HG03103 (cell line): ENCODE data around the gene SCP2.
"Not testable (repeated sequence)": the region's sequence is repeated elsewhere in the genome, so short reads cannot be mapped to it uniquely, and the experiment has no call there.

Experiments
- ATAC-seq: cut with Tn5 transposase; IDR thresholded peaks from one replicate; pipeline ENCODE4 v1.9.1; 2021; ENCODE audit warnings: low read depth; ENCODE audit not compliant: unreplicated experiment

Gene SCP2

DNA sequence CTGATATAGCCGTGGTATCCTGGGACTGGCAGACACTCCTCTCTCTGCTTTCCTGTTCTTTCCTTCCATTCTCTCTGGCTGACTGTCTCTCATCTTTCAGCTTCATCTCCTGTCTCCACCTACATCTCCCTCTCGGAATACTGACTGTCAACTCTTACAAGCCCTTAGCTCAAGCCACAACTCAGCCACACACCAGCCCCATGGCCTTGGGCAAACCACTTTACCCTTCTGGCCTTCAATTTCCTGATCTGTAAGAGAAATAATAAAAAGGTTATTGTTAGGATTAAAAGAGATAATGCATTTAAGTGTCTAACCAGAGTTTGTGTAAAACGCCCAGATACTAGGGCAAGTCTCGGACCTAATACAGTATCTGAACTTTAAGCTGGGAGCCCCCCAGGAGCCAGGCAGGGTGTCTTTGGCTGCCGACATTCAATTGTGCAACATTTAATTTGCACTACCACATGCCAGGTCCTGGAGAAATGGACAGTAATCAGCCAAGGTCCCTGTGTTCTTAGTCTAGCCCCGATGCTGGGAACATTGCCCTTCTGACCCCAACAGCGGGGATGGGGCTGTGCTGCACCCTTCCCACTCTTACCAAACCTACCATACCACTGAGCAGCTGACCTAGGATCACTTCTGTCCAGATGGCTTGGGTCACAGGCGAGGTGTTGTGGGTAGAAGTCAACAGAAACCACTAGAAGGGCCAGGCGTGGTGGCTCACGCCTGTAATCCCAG lies 10.7 kb upstream of the SCP2 start:
- ATAC-seq: no peak

DNA sequence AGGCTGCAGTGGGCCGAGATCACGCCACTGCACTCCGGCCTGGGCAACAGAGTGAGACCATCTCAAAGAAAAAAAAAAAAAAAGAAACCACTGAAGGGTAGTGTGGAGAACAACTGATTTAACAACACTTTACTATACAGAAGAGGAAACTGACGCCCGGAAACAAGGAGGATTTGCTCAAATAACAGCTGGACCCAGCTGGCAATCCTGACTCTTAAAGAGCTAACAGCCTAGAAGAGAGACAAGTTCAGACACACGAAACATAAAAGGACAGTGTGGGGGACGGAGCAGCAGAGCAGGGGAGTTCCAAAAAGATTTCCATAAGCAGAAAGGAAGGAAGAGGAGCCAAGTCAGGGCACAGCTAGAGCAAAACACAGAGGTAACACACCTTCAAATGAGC lies 9.9 kb upstream of the SCP2 start:
- ATAC-seq: no peak

DNA sequence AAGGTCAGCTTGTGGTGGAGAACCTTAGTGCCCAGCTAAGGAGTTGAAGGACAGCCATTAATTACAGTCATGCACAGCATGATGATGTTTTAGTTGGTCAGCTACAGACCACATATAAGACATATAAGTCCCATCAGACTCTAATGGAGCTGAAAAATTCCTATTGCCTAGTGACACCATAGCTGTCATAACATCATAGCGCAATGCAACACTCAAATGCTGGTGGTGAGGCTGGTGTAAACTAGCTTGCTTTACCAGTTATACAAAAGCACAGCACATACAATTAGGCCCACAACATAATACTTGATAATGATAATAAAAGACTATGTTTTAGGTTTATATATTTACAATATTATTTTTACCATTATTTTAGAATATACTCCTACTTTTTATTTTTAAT lies 9.5 kb upstream of the SCP2 start:
- no peak for ATAC-seq

DNA sequence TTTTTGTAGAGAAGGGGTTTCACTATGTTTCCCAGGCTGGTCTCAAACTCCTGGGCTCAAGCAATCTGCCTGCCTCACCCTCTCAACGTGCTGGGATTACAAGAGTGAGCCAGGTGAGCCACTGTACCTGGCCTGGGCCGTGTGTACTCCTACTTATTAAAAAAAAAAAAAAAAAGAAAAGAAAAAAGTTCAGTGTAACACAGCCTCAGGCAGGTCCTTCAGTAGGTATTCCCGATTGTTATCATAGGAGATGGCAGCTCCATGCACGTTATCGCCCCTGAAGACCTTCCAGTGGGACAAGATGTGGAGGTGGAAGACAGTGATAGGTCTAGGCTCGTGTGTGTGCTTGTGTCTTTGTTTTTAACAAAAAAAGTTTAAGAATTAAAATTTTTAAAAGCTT lies 8.9 kb upstream of the SCP2 start:
- no peak for ATAC-seq

DNA sequence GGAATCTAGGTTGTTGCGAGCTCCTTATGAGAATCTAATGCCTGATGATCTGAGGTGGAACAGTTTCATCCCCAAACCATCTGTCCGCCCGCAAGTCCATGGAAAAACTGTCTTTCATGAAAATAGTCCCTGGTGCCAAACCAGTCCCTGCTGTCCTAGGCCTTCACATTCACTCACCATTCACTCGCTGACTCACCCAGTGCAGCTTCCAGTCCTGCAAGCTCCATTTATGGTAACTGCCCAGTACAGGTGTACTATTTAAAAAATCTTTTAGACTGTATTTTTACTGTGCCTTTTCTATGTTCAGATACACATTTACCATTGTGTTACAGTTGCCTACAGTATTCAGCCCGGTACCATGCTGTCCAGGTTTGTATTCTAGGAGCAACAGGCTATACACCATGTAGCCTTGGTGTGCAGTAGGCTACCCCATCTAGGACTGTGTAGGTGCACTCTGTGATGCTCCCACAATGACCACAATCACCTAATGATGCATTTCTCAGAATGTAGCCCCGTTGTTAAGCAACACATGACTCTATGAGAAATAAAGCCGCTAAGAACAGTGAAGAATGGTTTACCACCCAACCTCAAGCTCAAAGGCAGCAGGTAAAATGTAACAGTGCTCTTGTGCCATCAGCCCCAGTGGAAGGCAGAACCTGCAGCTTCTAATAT lies 7.9 kb upstream of the SCP2 start:
- no peak for ATAC-seq

DNA sequence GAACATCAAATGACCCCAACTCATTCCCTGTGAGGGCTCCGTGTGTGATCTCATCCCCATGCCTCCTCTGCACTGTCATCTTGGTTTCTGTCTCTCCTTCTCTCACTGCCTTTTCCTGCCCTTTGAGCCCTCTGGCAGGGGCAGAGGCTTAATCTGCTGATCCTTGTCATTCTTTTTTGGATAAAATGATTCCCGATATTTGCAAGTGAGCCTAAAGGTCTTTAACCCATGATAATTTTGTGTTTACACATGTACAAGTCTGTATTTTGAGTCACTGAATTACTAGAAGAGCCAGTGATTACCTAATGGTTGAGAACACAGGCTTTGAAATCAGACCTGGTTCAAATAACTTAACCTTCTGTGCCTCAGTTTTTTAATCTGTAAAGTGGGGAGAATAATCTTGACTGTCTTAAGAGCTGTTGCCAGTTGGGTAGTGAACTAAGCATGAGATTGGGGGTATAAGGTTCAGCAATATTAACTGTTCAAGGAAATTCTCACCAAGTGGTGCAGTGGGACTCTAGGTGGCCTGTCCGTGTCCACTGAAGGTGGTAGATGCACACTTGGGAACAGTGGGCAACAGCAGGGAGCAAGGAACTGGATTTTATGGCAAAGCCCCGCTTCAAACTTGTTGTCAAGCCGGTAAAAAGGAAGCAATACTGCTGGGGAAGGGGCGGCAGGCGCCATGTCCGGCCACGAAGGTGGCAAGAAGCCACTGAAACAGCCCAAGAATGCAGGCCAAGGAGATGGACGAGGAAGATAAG lies 7.2 kb upstream of the SCP2 start:
- no peak for ATAC-seq

DNA sequence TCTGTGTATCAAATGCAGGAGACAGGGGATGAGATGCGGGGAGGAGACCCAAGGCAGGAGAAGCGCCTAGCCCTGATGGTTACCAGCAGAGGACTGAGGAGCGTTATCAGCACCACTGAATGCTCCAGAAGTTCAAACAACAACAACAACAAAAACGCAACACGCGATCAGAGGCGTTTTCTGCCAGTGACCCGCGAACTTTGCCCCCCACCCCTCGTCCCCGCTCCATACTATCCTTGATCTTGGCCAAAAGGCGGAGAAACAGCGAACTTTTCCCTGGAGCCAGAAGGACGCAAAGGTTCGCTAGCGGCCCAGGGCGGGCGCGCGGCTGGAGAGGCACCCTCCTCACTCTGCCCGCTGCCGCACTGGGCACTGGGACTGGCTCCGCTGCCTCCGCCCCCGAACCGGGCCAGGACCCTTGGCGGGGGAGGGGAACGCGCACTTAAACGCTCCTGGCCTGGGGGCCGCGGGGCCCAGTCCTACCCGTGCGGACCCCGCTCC lies 6.2 kb upstream of the SCP2 start:
- no peak for ATAC-seq

DNA sequence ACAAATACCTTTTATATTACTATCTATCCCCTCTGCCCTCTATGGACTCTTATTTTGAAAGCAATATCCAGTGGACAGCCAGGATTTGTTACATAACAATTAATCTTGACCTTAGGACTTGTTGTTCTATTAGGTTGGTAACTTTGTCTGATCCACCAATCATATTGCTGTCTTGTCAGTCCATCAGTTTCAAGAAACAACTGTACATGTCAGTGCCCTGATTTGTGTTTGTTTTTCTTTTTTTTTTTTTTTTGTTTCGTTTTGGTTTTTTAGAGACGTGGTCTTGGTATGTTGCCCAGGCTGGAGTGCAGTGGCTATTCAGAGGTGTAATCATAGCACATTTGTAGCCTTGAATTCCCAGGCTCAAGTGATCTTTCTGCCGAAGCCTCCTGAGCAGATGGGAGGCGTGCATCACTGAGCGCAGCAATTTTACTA lies 1.5 kb upstream of the SCP2 start:
- ATAC-seq: no peak

DNA sequence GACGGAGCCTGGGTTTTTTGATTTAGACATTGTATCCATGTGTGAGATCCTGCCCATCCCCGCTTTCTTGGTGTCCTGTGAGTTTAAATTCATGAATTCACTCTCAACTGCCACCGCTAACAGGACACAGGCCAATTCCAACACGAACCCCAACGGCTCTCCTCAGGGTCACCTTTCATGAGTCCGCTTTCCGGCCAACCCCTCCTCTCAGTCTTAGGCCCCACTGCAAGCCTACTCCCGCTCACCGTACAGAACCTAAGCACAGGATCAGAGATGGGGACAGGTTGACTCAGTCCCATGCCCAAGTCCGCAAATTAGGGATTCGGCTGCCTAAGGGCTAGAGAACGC lies 238 bp upstream of the SCP2 start:
- peak; percentile 15 for ATAC-seq

DNA sequence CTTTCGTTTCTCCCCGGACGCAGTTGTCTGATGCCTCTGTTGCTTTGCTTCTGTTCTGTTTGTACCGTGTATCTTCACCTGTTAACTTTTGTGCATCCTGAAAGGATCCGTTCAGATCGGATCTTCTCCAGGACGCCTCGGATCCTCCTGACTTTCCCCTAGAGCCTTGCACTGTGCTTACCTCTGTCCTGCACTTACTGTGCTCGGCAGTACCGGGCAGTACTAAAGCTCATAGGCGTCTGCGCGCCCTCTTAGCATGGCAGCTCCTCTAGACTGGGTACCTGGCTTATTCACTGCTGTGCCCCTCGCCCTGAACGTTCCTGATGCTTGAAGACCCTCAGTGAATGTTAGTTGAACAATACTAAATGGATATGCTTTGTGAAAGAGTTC lies 934 bp downstream of the SCP2 start:
- no peak for ATAC-seq

DNA sequence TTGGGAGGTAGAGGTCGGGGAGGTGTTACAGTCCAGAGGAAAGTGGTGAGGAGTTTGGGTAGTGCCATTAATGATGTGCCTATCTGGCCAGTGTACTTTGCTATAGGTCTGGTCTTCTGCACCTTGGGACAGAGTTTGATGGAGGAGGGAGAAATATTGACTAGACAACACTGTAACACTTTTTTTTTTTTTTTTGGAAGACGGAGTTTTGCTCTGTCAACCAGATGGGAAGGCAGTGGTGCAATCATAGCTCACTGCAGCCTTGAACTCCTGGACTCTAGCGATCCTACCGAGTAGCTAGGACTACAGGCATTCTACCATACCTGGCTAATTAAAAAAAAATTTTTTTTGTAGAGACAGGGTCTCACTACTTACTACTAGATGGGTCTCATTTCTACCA lies 1.9 kb downstream of the SCP2 start:
- no peak for ATAC-seq

DNA sequence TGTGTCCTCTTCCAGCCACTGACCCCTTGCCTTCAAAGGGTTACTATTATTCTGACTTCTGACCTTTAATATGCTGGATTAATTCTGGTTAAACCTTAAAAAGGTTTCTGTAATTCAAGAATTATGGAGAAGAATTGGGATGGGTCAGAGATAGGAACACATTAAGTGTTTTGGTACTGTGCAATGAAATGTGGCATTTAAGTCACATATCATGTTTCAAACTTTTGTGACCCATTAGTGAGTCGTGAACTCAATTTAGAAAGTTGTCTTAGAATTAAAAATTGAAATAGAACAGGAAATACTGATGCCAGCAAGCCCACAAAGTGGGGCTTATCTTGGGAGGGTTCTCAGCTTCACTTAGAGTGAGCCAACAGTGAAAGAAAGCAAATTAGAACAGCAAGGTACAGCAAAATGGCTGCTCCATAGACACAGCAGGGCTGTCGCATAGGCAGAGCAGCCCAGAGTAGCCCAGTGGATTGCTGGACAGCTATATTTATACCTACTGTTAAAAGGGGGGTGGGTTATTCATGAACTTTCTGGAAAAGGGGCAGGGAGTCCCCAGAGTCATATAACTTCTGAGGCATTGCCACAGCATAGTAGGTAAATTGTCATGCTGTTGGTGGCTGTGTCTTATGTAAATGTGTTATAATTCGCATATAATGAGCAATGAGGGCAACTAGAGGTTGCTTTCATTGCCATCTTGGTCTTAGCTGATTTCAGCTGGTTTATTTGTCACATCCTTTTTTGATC lies 10.5 kb downstream of the SCP2 start:
- ATAC-seq: no peak

DNA sequence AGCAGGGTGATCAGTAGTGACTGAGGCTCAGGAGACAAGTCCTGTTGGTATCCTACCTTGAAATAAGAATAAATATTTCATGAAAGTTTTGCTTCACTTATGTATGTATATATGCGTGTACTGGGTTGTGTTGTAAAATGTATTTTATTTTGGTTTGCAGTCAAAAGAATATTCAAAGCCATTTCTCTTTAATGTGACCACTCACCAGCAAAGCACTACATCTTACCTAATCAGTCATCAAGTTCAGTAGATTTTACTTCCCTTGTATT lies 11.0 kb downstream of the SCP2 start:
- ATAC-seq: no peak

DNA sequence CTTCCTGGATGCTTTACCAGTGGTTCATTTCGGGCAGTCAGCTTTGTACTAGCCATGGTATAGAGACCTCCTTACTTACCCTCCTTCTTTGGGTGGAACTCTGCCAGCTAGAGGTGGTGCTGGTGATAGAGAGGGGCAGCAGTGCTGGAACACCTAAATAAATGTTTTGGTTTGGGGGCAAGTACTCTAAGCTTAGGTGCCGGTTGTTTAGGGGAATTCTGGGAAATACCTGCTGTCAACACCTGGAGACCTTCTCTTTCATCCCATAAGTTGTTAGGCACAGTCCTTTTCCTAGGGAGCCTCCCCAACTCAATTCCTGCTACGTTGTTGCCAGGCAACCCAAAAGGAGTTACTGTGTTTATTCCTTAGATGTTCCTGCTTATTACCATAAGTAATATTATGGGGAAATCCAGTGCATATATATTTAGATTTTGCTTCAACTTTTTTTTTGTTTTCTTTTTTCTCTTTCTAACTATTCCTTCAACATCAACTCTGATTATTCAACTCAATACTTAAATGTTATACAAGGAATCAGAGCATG lies 16.9 kb downstream of the SCP2 start:
- no peak for ATAC-seq

DNA sequence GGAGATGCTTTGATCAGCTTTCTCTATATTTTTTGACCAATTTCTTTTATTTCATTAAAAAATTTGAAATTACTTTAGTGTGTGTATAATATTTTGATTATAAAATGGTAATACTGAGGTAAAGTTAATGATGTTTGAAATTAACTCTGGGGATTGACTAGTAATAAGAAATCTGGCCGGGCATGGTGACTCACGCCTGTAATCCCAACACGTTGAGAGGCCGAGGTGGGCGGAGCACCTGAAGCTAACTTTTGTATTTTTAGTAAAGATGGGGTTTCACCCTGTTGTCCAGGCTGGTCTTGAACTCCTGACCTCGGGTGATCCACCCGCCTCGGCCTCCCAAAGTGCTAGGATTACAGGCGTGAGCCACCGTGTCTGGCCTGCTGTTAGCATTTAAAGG lies 17.5 kb downstream of the SCP2 start:
- no peak for ATAC-seq

DNA sequence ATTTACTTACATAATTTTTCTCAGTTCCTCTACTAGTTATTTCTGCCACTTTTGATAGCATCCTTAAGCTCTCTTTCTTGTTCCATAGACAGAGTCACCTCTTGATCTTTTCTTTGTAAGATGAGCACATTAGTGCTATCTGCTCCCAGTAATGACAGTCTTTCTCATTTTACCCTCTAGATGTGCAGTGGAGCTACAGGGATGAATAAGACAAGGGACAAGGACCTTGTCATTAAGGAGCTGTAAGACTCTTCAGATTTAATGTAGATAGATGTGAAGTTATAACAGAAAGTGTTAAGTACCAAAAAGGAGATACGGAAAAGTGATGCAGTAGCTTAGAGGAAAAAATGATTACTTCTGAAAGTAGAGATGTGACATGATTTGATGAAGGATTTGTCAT lies 20.4 kb downstream of the SCP2 start:
- no peak for ATAC-seq

DNA sequence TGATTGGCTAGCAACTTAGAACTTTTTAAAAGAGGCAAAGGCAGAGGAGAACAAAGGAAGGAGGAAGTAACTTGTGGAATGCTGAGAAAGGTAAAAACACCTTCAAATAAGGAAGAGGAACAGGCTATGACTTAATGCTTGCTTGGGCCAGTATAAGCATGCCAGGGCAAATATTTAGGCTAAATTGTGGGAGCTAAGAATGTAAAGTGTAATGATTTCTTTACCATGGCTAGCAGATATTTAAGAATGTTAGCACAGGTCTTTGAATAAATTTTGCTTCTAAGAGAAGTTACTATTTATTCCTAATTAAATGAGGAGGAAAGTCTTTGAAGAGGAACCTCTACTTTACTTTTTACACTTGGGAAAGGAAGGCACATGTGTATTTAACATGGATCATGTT lies 22.5 kb downstream of the SCP2 start:
- ATAC-seq: not testable (repeated sequence)

DNA sequence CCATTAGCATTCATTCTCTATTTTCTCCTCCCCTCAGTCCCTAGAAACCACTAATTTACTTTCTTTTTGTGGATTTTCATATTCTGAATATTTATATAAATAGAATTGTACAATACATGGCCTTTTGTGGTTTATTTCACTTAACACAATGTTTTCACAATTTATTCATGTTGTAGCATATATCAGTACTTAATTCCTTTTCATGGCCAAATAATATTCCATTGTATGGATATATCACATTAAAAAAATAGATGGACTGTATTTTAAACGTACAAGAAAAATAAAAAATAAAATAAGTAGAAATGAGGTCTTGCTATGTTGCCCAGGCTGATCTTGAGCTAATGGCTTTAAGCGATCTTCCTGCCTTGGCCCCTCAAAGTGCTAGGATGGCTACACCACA lies 25.0 kb downstream of the SCP2 start:
- ATAC-seq: no peak

DNA sequence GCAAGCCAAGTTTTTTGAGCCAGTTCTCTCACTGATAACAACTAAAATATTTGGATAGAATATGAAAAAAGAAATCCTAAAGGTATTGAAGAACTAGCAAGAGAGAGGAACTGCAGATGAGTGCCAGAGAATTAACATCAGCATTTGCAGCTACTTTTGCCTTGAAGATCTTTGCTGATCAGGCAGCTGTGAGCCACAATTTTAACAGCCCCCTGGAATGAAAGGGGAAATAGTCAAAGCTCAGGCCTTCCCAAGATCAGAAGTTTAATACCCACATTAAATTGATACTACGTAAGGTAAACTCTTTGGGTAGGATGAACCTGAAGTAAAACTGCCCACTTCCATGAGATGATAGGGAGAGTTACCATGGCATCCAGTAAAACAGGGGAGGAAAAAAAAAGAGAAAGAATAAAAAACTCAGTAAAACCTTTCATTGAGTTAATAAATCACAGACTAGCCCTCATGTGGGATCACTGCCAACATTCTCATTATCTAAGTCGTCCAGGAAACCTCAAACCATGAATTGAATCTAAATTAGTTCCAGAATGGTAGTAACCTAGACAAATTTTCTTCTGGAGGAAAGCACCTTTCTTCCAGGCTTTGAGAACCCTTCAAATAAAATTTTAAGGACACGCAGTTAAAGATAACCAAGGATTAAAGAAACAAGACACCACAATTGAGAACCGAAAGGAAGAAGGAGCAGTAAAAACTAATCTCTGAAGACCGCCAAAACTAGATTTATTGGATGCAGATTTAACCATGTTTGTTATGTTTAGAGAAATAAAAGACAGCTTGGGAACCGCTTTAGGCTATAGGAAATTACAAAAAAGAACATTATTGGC lies 28.3 kb downstream of the SCP2 start:
- ATAC-seq: no peak

DNA sequence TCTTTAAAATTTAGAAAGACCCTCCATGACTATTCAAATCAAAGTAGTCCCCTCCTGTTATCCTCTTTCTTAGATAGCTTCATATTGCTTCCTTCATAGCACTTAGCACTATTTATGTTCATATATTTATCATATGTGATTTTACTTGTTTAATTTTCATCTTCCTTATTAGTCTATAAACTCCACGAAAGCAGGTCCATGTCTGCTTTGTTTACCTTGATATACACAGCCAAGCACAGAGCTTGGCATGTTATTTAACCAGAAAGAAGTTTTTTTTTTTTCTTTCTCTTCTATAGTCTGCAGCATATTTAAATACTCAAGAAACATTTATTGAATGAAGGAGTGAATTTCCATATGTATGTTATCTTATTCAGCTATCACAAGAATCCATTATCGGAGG lies 36.0 kb downstream of the SCP2 start:
- ATAC-seq: no peak
